Dedifferentiated amniotic fluid mesenchymal stem cell (primary cell): Measurements from ENCODE around the gene MIEN1.
"Not testable (repeated sequence)": the region's sequence is repeated elsewhere in the genome, so short reads cannot be mapped to it uniquely, and the experiment has no call there.

ENCODE experiments used
- DNase-seq: peaks from one replicate; pipeline ENCODE4 v3.0.0-alpha.2; 2016; ENCODE audit errors: extremely low spot score

Gene MIEN1

GRCh38 chr17:39730095-39730921, at the start of gene MIEN1:
Gene MIEN1, minus strand, starts transcription at chr17:39730532. Its CDS starts 37 bp downstream, at chr17:39730495.
- DNase-seq, result peak; percentile 69

- no peak for DNase-seq
Observed at GRCh38 chr17:39777534-39778365, 47.4 kb upstream of the MIEN1 start.

GRCh38 chr17:39776252-39776651, 45.9 kb upstream of the MIEN1 start:
- DNase-seq, result no peak

- no peak for DNase-seq
Observed at GRCh38 chr17:39775031-39775430, 44.7 kb upstream of the MIEN1 start.

DNA sequence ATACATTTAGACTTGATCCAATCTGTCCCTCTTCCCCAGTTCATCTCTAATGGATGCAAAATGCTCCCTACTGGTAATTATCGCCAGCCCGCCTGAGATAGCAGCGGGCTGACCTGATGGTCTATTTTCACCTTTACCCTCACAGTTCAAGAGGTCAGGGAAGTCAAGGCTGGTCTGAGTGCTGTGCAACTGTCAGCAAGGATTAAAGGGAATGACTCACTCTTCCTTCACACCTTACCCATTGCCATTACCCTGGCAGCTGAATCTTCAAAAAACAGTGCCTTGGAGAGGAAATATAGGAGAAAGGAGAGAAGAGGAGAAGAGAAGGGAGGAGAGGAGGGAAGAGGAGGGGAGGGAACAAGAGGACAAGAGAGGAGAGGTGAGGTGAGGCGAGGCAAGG, 43.7 kb upstream of the MIEN1 start:
- DNase-seq, result no peak

- DNase-seq, result no peak
Observed at GRCh38 chr17:39772987-39773934, 42.9 kb upstream of the MIEN1 start.

- DNase-seq, result no peak
Observed at GRCh38 chr17:39772415-39772814, 42.1 kb upstream of the MIEN1 start.

- DNase-seq, result no peak
Observed at GRCh38 chr17:39769974-39770587, 39.7 kb upstream of the MIEN1 start.

DNA sequence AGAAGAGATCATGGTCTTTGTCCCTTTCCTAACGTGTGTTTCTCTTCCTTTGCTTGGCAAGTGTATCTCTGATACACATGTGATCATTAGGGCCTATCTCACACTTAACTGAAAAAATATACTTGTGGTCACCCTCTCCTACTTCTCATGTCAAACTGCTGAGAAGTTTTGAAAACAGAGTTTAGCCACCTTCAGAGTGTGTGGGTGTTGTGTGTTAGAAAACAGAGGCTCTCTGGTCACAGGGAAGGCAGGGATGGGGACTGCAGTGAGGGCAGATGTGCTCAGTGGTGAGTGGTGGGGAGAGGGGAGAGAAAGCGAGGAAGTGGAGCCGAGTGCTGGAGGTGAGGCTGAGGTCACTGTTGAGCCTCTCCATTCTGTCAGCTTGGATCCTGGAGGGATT, 36.8 kb upstream of the MIEN1 start:
- no peak for DNase-seq

- DNase-seq, result no peak
Observed at GRCh38 chr17:39765766-39766165, 35.4 kb upstream of the MIEN1 start.

DNA sequence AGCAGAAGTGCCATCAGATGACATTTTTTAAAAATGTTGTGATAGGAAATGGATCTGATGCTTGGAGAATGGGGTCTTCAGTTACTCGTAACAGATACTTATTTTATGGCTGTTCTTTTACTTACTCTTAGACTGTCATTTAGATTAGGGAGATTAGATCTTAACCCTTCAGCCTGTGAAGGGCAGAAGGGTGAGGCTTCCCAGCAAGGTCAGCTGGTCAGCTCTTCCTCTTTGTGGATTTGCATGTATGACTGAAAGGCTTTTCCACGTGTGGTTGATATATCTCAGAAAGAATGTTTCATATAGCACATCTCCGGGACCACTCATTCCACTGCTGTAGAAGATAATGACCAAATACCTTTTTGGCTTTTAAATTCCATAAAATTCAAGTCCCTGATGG, 34.8 kb upstream of the MIEN1 start:
- DNase-seq, result no peak

GRCh38 chr17:39764171-39764570, 33.8 kb upstream of the MIEN1 start:
- DNase-seq, result not testable (repeated sequence)

GRCh38 chr17:39763051-39763820, 32.9 kb upstream of the MIEN1 start:
- no peak for DNase-seq

GRCh38 chr17:39761861-39762496, 31.6 kb upstream of the MIEN1 start:
- no peak for DNase-seq

DNA sequence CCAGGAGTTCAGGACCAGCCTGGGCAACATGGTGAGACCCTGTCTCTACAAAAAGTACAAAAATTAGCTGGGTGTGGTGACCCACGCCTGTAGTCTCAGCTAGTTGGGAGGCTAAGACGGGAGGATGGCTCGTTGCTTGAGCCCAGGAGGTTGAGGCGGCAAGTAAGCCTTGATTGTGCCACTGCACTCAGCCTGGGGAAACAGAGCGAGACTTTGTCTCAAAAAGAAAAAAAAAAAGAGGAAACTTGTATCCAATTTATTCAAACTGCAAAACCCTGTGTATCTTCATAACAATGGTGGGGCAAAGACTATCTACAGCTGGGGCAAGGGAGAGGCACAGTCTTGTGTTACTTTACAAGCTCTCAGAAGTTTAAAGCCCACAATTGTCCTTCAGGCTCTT, 28.9 kb upstream of the MIEN1 start:
- DNase-seq, result no peak

DNA sequence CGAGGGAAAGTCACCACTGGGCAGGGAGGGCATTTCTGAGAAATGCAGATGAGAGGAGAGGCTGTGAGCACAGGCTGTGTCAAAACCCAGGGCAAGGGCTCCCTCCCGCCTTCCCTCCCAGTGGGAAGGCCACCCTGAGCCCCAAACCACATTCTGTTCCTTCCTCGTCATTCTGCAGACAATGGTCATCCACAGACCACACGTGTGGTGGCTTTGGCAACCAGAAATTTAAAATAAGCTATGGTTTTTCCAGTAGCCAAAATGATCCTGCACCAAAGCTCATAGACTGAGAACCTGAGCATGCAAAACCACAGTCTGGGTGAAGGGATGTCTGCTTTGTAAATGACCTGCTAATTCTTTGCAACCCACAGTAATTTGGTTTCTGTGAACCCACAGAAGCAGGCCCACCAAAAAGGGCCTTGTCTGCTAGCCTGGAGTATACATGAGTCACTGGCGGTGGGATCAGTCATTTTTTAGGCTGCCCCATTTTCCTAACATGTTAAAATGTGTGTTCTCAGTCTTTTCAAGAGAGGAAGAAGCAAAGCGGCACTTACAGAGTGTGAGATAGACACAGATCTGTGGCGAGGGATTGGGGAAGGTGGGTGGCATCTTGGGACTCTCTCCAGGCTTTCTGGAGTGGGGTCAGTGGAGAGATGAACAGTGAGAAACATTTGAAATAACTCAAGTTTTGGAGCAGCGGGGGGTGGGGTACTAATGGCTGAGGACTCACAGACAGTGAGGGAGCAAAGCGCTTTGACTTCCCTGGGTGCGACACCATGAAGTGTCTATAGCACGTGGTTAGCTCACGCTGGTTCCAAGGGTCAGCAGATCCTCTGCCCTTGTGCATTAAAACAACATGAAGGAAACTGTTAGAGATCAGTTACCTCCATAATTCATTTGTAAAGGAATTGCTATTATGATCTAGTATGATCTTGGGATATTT, 27.9 kb upstream of the MIEN1 start:
- DNase-seq, result no peak

GRCh38 chr17:39757176-39757662, 26.9 kb upstream of the MIEN1 start:
- DNase-seq, result no peak

GRCh38 chr17:39756380-39757079, 26.2 kb upstream of the MIEN1 start:
- DNase-seq, result no peak
